Measurements from ENCODE around the gene C1orf210.

Gene C1orf210

GRCh38 chr1:43252225-43252624 is 33.2 kb downstream of the C1orf210 start:
- DNase-seq (ENCODE audit: low read depth in 2 of 3, low spot score in 1 of 3): no peak

- no peak for DNase-seq (ENCODE audit: low read depth in 2 of 3, low spot score in 1 of 3)
These were observed 34.4 kb downstream of the C1orf210 start for GRCh38 chr1:43251024-43251423.

- no peak for DNase-seq (ENCODE audit: low read depth in 2 of 3, low spot score in 1 of 3)
These were observed 35.0 kb downstream of the C1orf210 start for GRCh38 chr1:43250351-43250761.

GRCh38 chr1:43247256-43247921 is 38.0 kb downstream of the C1orf210 start:
- DNase-seq (ENCODE audit: low read depth in 2 of 3, low spot score in 1 of 3): no peak

GRCh38 chr1:43246466-43247213 is 38.7 kb downstream of the C1orf210 start:
- DNase-seq (ENCODE audit: low read depth in 2 of 3, low spot score in 1 of 3): no peak

GRCh38 chr1:43243299-43243698 is 42.1 kb downstream of the C1orf210 start:
- DNase-seq (ENCODE audit: low read depth in 2 of 3, low spot score in 1 of 3): no peak

GRCh38 chr1:43241413-43241836 is 44.0 kb downstream of the C1orf210 start:
- DNase-seq (ENCODE audit: low read depth in 2 of 3, low spot score in 1 of 3): no peak

- no peak for DNase-seq (ENCODE audit: low read depth in 2 of 3, low spot score in 1 of 3)
These were observed 45.9 kb downstream of the C1orf210 start for GRCh38 chr1:43239484-43239883.

GRCh38 chr1:43238991-43239469 is 46.4 kb downstream of the C1orf210 start:
- no peak for DNase-seq (ENCODE audit: low read depth in 2 of 3, low spot score in 1 of 3)

GRCh38 chr1:43238085-43238484 is 47.3 kb downstream of the C1orf210 start:
- DNase-seq (ENCODE audit: low read depth in 2 of 3, low spot score in 1 of 3): peak; percentile 15 to 24 (median 18)

- DNase-seq (ENCODE audit: low read depth in 2 of 3, low spot score in 1 of 3): no peak
These were observed 48.3 kb downstream of the C1orf210 start for GRCh38 chr1:43237121-43237520.

- DNase-seq (ENCODE audit: low read depth in 2 of 3, low spot score in 1 of 3): no peak
These were observed 49.8 kb downstream of the C1orf210 start for GRCh38 chr1:43235451-43236121.

GRCh38 chr1:43235040-43235439 is 50.3 kb downstream of the C1orf210 start:
- no peak for DNase-seq (ENCODE audit: low read depth in 2 of 3, low spot score in 1 of 3)

GRCh38 chr1:43234267-43234666 is 51.1 kb downstream of the C1orf210 start:
- DNase-seq (ENCODE audit: low read depth in 2 of 3, low spot score in 1 of 3): no peak

GRCh38 chr1:43233631-43234030 is 51.8 kb downstream of the C1orf210 start:
- DNase-seq (ENCODE audit: low read depth in 2 of 3, low spot score in 1 of 3): no peak

GRCh38 chr1:43232482-43232881 is 52.9 kb downstream of the C1orf210 start:
- no peak for DNase-seq (ENCODE audit: low read depth in 2 of 3, low spot score in 1 of 3)

GRCh38 chr1:43232074-43232473 is 53.3 kb downstream of the C1orf210 start:
- no peak for DNase-seq (ENCODE audit: low read depth in 2 of 3, low spot score in 1 of 3)
